ENCODE data around the gene ELMO3. TPM values are rescaled to one million over a fixed set of nuclear protein-coding genes. Genes with fewer than 3 reads are reported as not detected.

ELMO3 gene
- total and polyA plus RNA-seq, 2 of the 13 experiments (the other 11 are each of a cell fraction or from before 2014, with no cell fraction given): 2.6 to 4.0 TPM

- no peak for TF ChIP-seq ZBED4 (CRISPR knock-in tag; IDR thresholded peaks at IDR 0.05; ENCODE audit: borderline replicate concordance)
- TF ChIP-seq HBP1 (CRISPR knock-in tag; IDR thresholded peaks at IDR 0.05; ENCODE audit: low read depth): no peak
- no peak for TF ChIP-seq ZMAT5 (CRISPR knock-in tag; IDR thresholded peaks at IDR 0.05; ENCODE audit: borderline replicate concordance, low read depth)
- no peak for TF ChIP-seq TBL1XR1 (IDR thresholded peaks at IDR 0.05; ENCODE audit: borderline replicate concordance, low read length, partially characterized antibody)
- 0 out of 2 replicates have a peak, but pooled peaks have one; percentile 28 for TF ChIP-seq NFYB (CRISPR knock-in tag; IDR thresholded peaks at IDR 0.05)
- no peak for TF ChIP-seq ZNF260 (CRISPR knock-in tag; IDR thresholded peaks at IDR 0.05; ENCODE audit: borderline replicate concordance, low read depth)
- no peak for TF ChIP-seq ZNF282 (IDR thresholded peaks at IDR 0.05; ENCODE audit: partially characterized antibody)
- peak; percentile 78 for TF ChIP-seq PATZ1 (CRISPR knock-in tag; IDR thresholded peaks at IDR 0.05)
- TF ChIP-seq MAX (IDR thresholded peaks at IDR 0.05): peak; percentile 68
- TF ChIP-seq CENPT (CRISPR knock-in tag; IDR thresholded peaks at IDR 0.05; ENCODE audit: low read depth): 0 out of 2 replicates have a peak, but pooled peaks have one; percentile 72
- TF ChIP-seq SOX5 (CRISPR knock-in tag; IDR thresholded peaks at IDR 0.05; ENCODE audit: borderline replicate concordance): 0 out of 2 replicates have a peak, but pooled peaks have one; percentile 18
- TF ChIP-seq ZNF326 (CRISPR knock-in tag; IDR thresholded peaks at IDR 0.05; ENCODE audit: borderline replicate concordance): no peak
- no peak for TF ChIP-seq TRIM22 (IDR thresholded peaks at IDR 0.05)
- no peak for TF ChIP-seq ZSCAN29 (CRISPR knock-in tag; conservative IDR thresholded peaks at IDR 0.05)
- TF ChIP-seq FOXM1 (CRISPR knock-in tag; IDR thresholded peaks at IDR 0.05): no peak
- no peak for TF ChIP-seq PBX2 (CRISPR knock-in tag; IDR thresholded peaks at IDR 0.05)
These were observed 28.6 kb upstream of the ELMO3 start, which contains the start of gene NOL3 (continued) for GRCh38 chr16:67170168-67170948.

Measured in HepG2 (cell line).